Endothelial cell of umbilical vein (primary cell): Measurements from ENCODE around the gene TCHP.

ENCODE experiments used
- CTCF ChIP-seq, 2 donors: IDR thresholded peaks; 1 replicate in 1 of 2; 2 replicates in 1 of 2; pipeline ENCODE4 v1.5.1; 2011; ENCODE audit warnings: low read length in 2 of 2, mild to moderate bottlenecking in 2 of 2, moderate library complexity in 2 of 2, control low read depth in 1 of 2, inconsistent platforms in 1 of 2, low read depth in 1 of 2; ENCODE audit not compliant: insufficient read depth in 1 of 2; ENCODE audit errors: extremely low read depth in 1 of 2
- EZH2 ChIP-seq: IDR thresholded peaks from 2 replicates; pipeline ENCODE4 v1.6.1; 2012; ENCODE audit warnings: borderline replicate concordance, low read depth, mild to moderate bottlenecking, moderate library complexity, low read length, inconsistent platforms; ENCODE audit not compliant: severe bottlenecking
- FOS ChIP-seq: IDR thresholded peaks from 2 replicates; pipeline ENCODE4 v1.6.1; 2011; ENCODE audit warnings: mild to moderate bottlenecking, low read length, moderate library complexity, borderline replicate concordance; ENCODE audit not compliant: insufficient read depth
- GATA2 ChIP-seq: IDR thresholded peaks from 2 replicates; pipeline ENCODE4 v1.7.0; 2011; ENCODE audit warnings: low read depth, mild to moderate bottlenecking, moderate library complexity, mixed read lengths, low read length; ENCODE audit not compliant: insufficient read length, insufficient read depth
- JUN ChIP-seq: IDR thresholded peaks from 2 replicates; pipeline ENCODE4 v1.6.1; 2011; ENCODE audit warnings: borderline replicate concordance, low read depth; ENCODE audit not compliant: insufficient read length, insufficient read depth
- MAX ChIP-seq: IDR thresholded peaks from 2 replicates; pipeline ENCODE4 v1.6.1; 2011; ENCODE audit not compliant: insufficient read depth, insufficient read length
- MYC ChIP-seq: IDR thresholded peaks from one replicate; pipeline ENCODE4 v1.6.1; 2011; ENCODE audit warnings: mild to moderate bottlenecking, low read depth, low read length
- POLR2A ChIP-seq: IDR thresholded peaks from 2 replicates; pipeline ENCODE4 v1.6.1; 2012; ENCODE audit warnings: low read depth, mild to moderate bottlenecking, control low read depth, low read length
- POLR2AphosphoS5 ChIP-seq: IDR thresholded peaks from 2 replicates; pipeline ENCODE4 v1.6.1; 2012; ENCODE audit warnings: low read depth, mild to moderate bottlenecking, control low read depth, low read length, moderate library complexity; ENCODE audit not compliant: insufficient read depth

- TF ChIP-seq MYC: no peak
- TF ChIP-seq POLR2A: no peak
- TF ChIP-seq CTCF (IDR thresholded peaks at IDR 0.05; ENCODE audit: extremely low read depth in 1 of 2, insufficient read depth in 1 of 2, low read depth in 1 of 2, low read length in 2 of 2): no peak
- TF ChIP-seq POLR2AphosphoS5: no peak
- TF ChIP-seq MAX: no peak
- TF ChIP-seq JUN: no peak
- TF ChIP-seq GATA2: no peak
- no peak for TF ChIP-seq EZH2
- TF ChIP-seq FOS: no peak
Observed at GRCh38 chr12:109881752-109882151, 18.3 kb upstream of the TCHP start.
